ENCODE results near the gene ANKRD35.
A peak's percentile ranks its signal among the peaks of the same experiment; 100 is the strongest.

Gene ANKRD35

GRCh38 chr1:145895471-145895870 is 9.8 kb upstream of the ANKRD35 start:
- DNase-seq = no peak

GRCh38 chr1:145893306-145894055 is 7.8 kb upstream of the ANKRD35 start:
- DNase-seq = no peak

- DNase-seq = no peak
These were observed 6.9 kb upstream of the ANKRD35 start for GRCh38 chr1:145892486-145893087.

GRCh38 chr1:145891587-145892485 is 6.2 kb upstream of the ANKRD35 start:
- peak; percentile 46 for DNase-seq

GRCh38 chr1:145891143-145891542 is 5.5 kb upstream of the ANKRD35 start:
- DNase-seq = no peak

- peak; percentile 36 for DNase-seq
These were observed 4.1 kb upstream of the ANKRD35 start for GRCh38 chr1:145889722-145890121.

- no peak for DNase-seq
These were observed 2.0 kb upstream of the ANKRD35 start for GRCh38 chr1:145887631-145888030.

- DNase-seq = no peak
These were observed 1.1 kb upstream of the ANKRD35 start for GRCh38 chr1:145886816-145887215.

GRCh38 chr1:145886390-145886789 is 724 bp upstream of the ANKRD35 start:
- DNase-seq = no peak

GRCh38 chr1:145884675-145885074 is 991 bp downstream of the ANKRD35 start:
- no peak for DNase-seq

- peak; percentile 4 for DNase-seq
These were observed 5.9 kb downstream of the ANKRD35 start for GRCh38 chr1:145879775-145880174.

- no peak for DNase-seq
These were observed 6.9 kb downstream of the ANKRD35 start for GRCh38 chr1:145878724-145879123.

- no peak for DNase-seq
These were observed 7.7 kb downstream of the ANKRD35 start for GRCh38 chr1:145877923-145878486.

GRCh38 chr1:145874646-145875045 is 11.0 kb downstream of the ANKRD35 start:
- DNase-seq = no peak

- peak; percentile 28 for DNase-seq
These were observed 13.4 kb downstream of the ANKRD35 start for GRCh38 chr1:145871994-145872924.

GRCh38 chr1:145868232-145868631 is 17.4 kb downstream of the ANKRD35 start:
- DNase-seq = no peak

- no peak for DNase-seq
These were observed 22.2 kb downstream of the ANKRD35 start for GRCh38 chr1:145863282-145864018.

- no peak for DNase-seq
These were observed 26.1 kb downstream of the ANKRD35 start for GRCh38 chr1:145859491-145860023.

- DNase-seq = peak; percentile 52
These were observed 26.7 kb downstream of the ANKRD35 start, which contains the start of gene PIAS3 for GRCh38 chr1:145858901-145859490. TSS of gene PIAS3 (minus strand) at chr1:145859081. CDS start at chr1:145858990, 91 bp downstream.

GRCh38 chr1:145858238-145858900 is 27.3 kb downstream of the ANKRD35 start:
- DNase-seq = no peak

Measured in GF-D8 (cell line).